Measurements from ENCODE around the gene ATOSB.

Gene ATOSB

DNA sequence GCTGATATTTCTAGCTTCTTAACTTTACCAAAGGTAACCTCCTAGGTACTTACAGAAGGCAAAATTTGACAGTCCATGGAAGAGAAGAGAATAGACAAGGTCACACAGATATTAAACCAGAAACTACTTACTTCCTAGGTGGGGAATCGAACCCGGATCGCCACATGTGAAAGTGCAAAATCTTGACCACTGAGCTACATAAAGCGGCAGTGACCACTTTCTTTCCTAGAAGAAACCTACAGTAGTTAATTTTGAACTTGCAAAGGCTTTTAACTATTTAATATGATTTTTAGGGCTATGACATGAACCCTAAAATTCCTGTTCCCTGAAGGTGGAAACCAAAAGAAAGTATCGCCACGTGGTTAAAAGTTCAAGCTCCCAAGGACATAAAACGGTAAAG is 20.3 kb upstream of the ATOSB start:
- TF ChIP-seq BACH2 (CRISPR knock-in tag; IDR thresholded peaks at IDR 0.05; ENCODE audit: borderline replicate concordance) (no peak), ZFP30 (CRISPR knock-in tag; IDR thresholded peaks at IDR 0.05) (no peak), ISL1 (CRISPR knock-in tag; IDR thresholded peaks at IDR 0.05) (no peak), ZC3H10 (CRISPR knock-in tag; IDR thresholded peaks at IDR 0.05) (no peak), ESRRG (CRISPR knock-in tag; IDR thresholded peaks at IDR 0.05) (no peak), ZFP3 (CRISPR knock-in tag; IDR thresholded peaks at IDR 0.05) (no peak), ARNTL (CRISPR knock-in tag; IDR thresholded peaks at IDR 0.05; ENCODE audit: borderline replicate concordance, low read depth) (no peak), CSRNP3 (CRISPR knock-in tag; IDR thresholded peaks at IDR 0.05) (no peak), ZNF8 (CRISPR knock-in tag; IDR thresholded peaks at IDR 0.05) (no peak)
- TF ChIP-seq, protein P1, sequence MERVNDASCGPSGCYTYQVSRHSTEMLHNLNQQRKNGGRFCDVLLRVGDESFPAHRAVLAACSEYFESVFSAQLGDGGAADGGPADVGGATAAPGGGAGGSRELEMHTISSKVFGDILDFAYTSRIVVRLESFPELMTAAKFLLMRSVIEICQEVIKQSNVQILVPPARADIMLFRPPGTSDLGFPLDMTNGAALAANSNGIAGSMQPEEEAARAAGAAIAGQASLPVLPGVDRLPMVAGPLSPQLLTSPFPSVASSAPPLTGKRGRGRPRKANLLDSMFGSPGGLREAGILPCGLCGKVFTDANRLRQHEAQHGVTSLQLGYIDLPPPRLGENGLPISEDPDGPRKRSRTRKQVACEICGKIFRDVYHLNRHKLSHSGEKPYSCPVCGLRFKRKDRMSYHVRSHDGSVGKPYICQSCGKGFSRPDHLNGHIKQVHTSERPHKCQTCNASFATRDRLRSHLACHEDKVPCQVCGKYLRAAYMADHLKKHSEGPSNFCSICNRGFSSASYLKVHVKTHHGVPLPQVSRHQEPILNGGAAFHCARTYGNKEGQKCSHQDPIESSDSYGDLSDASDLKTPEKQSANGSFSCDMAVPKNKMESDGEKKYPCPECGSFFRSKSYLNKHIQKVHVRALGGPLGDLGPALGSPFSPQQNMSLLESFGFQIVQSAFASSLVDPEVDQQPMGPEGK (CRISPR knock-in tag; IDR thresholded peaks at IDR 0.05; ENCODE audit: borderline replicate concordance) = no peak
- TF ChIP-seq, protein P2, sequence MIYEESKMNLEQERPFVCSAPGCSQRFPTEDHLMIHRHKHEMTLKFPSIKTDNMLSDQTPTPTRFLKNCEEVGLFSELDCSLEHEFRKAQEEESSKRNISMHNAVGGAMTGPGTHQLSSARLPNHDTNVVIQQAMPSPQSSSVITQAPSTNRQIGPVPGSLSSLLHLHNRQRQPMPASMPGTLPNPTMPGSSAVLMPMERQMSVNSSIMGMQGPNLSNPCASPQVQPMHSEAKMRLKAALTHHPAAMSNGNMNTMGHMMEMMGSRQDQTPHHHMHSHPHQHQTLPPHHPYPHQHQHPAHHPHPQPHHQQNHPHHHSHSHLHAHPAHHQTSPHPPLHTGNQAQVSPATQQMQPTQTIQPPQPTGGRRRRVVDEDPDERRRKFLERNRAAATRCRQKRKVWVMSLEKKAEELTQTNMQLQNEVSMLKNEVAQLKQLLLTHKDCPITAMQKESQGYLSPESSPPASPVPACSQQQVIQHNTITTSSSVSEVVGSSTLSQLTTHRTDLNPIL (CRISPR knock-in tag; IDR thresholded peaks at IDR 0.05; ENCODE audit: low read depth) = no peak
- no peak for ATAC-seq

DNA sequence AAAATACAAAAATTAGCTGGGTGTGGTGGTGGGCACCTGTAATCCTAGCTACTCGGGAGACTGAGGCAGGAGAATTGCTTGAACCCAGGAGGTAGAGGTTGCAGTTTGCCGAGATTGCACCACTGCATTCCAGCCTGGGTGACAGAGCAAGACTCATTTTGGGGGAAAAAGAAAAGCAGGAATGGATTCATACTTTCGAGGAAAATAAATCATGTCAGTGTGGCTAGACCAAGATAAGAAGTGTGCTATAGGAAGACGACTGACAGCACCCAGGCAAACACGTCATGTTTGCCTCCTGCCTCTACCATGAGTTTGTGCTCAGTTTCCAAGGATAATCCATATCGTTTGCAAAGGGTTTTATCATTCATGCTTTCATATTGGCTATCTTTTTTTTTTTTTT is 19.3 kb upstream of the ATOSB start:
- TF ChIP-seq CSRNP3 (CRISPR knock-in tag; IDR thresholded peaks at IDR 0.05) (no peak), TSHZ2 (CRISPR knock-in tag; IDR thresholded peaks at IDR 0.05) (no peak), TOX (CRISPR knock-in tag; IDR thresholded peaks at IDR 0.05; ENCODE audit: borderline replicate concordance) (no peak), CSDC2 (CRISPR knock-in tag; IDR thresholded peaks at IDR 0.05) (no peak), ZNF565 (CRISPR knock-in tag; conservative IDR thresholded peaks at IDR 0.05; ENCODE audit: low read depth) (no peak), ARNTL (CRISPR knock-in tag; IDR thresholded peaks at IDR 0.05; ENCODE audit: borderline replicate concordance, low read depth) (no peak), PPARA (CRISPR knock-in tag; IDR thresholded peaks at IDR 0.05; ENCODE audit: borderline replicate concordance) (no peak), RARB (CRISPR knock-in tag; IDR thresholded peaks at IDR 0.05) (no peak), SNAI2 (CRISPR knock-in tag; IDR thresholded peaks at IDR 0.05) (no peak), ZNF8 (CRISPR knock-in tag; IDR thresholded peaks at IDR 0.05) (no peak), GLIS3 (CRISPR knock-in tag; IDR thresholded peaks at IDR 0.05) (no peak), ZFP30 (CRISPR knock-in tag; IDR thresholded peaks at IDR 0.05) (no peak), TCF4 (CRISPR knock-in tag; IDR thresholded peaks at IDR 0.05; ENCODE audit: borderline replicate concordance) (no peak), ZFP3 (CRISPR knock-in tag; IDR thresholded peaks at IDR 0.05) (no peak)
- TF ChIP-seq, protein P1 (CRISPR knock-in tag; IDR thresholded peaks at IDR 0.05; ENCODE audit: borderline replicate concordance) = no peak
- no peak for ATAC-seq

Data from SK-N-SH treated with all-trans-retinoic acid at 6 μM for 48 hours (cell line).